GM12892 (cell line): ENCODE results near the gene NT5C1A.

ENCODE experiments used
- POLR2AphosphoS5 ChIP-seq: IDR thresholded peaks from 2 replicates; pipeline ENCODE4 v1.6.1; 2011; ENCODE audit warnings: low read depth, low read length, control low read depth
- TAF1 ChIP-seq: IDR thresholded peaks from 2 replicates; pipeline ENCODE4 v1.6.1; 2011; ENCODE audit warnings: low read depth, mild to moderate bottlenecking, control low read depth, low read length, borderline replicate concordance

GRCh38 chr1:39683591-39684312 lies 11.8 kb upstream of the NT5C1A start:
- TF ChIP-seq TAF1 (no peak), POLR2AphosphoS5 (no peak)
